Fibroblast of peridontal ligament (primary cell): ENCODE measurements around the gene ACSF2.

Experiments used
- DNase-seq: peaks from one replicate; pipeline ENCODE4 v3.0.0-alpha.2; 2010; ENCODE audit errors: extremely low read depth

Gene ACSF2

DNA sequence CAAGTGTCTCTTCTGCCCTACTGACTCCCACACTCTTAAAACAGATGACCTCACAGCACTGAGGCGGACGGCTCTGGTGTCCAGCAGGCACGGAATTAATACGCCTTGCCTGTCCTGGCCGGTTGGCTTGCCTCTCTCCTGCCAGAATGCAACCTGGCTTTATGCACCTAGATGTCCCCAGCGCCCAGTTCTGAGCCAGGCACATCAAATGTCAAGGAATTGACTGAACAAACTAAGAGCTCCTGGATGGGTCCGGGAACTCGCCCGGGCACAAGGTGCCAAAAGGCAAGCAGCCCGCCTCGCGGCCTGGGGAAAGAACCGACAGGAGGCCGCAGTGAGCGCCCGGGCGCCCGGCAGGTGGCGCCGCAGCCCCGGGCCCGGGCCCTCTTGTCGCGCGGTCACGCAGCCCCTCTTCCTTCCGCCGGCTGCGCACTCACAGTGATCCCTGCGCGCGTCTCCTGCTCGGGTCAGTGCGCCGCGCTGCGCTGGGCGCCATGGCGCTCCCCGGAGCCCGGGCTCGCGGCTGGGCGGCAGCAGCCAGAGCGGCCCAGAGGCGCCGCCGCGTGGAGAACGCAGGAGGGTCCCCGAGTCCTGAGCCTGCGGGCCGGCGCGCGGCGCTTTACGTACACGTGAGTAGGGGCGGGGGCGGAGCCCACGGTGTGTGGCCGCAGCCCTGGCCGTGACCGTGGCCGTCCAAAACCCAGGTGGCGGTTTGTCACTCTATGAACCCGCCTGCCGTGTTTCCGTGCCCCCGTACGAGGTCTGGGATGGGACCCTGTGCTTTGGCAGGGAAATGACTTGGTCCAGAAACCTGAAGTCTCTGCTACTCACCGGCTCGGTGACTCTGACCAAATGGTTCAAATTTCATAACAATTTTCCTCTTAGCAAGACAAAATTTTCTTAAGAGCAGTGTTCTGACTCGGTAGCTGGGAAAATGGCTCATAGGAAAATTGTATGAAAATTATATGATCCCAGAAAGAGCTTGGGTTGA is 52.7 kb downstream of the ACSF2 start, which contains the start of gene RSAD1:
RSAD1 (plus strand) TSS at position 470 of the 991 bp plus-strand sequence; CDS start at position 495, 25 bp downstream.
- peak; percentile 78 for DNase-seq

- DNase-seq, result peak; percentile 71
Measured at GRCh38 chr17:50479522-50480141, 53.6 kb downstream of the ACSF2 start.

DNA sequence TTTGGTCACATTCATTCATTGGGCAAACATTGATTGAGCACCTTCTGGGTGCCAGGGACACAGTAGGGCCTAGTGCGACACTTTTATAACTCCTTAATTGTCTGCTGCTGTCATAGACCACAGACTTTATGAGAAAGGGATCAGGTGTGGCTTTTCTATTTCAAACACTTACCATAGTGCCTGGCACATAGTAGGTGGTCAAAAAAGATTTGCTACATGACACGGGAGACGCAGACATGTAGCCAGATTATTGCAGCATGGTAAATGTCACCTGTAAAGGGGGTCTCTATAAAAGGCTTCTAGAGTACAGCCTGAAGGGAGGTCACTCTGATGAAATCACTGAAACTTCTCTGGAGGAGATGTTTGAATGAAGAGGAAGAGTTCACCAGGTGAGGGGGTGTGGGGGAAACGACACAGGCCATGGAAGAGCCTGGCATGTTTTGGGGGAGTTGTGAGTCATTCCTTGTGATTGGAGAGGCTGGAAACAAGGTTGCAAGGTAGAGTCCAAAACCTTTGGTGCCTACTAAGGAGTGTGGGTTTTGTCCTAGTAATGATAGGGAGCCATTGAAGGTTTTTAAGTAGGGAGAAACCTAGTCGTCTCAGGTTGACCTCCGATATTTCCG is 54.2 kb downstream of the ACSF2 start:
- no peak for DNase-seq

DNA sequence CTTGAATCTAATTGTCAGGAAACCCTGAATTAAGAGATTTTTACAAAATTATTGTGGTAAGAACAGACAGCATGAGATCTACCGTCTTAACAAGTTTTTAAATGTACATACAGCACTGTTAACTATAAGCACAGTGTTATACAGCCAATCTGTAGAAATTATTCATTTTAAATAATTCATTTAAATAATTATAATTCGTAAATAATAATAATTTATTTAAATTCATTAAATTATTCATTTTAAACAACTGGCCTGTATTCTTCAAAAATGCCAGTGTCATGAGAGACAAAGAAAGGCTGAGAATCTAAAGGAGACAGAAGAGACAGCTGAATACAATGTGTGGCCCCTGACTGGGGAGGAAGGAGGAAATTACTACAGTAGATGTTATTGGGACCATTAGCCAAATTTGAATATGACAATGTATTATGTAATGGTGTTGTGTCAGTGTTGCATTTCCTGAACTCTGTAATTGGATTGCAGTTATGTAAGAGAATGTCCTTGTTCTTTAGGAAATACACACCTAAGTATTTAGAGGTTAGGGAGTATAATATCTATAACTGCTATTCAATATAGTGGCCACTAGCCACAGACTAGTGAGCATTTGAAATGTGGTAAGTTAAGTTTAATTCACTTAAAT is 55.0 kb downstream of the ACSF2 start:
- no peak for DNase-seq

DNA sequence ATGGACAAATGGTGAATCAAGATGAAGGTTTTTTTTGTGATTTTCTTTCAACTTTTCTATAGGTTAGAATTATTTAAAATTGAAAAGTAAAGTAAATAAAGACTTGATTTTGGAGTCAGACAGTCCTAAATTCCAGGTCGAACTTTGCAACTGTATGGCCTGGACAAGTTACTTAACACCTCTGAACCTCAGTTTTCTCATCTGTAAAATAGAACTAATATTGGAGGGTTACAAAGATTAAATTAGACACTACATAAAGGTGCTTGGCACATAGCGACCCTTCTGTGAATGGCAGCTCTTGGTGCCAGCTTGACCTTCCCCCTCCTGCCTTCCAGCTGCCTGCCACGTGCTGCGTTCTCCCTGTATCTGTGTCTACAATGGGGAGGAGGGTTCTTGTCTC is 55.6 kb downstream of the ACSF2 start:
- no peak for DNase-seq

- no peak for DNase-seq
Measured at GRCh38 chr17:50482110-50482509, 56.1 kb downstream of the ACSF2 start.

DNA sequence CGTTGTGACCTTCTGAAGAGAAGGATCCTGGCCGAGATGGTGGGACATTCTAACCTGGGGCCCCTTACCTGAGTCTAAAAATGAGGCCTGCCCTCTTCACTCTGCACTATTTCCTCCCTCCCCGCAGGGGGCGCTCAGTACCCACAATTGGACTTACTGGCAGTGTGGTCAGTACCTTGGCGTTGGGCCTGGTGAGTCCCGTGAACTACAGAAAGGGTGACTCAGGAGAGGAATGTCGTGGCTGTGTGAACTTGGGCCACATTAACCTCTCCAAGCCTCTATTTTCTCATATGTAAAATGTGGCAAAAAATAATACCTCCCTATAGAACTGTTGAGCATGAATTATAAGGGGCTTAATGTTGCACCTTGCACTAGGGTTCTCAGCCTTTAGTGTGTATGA is 56.5 kb downstream of the ACSF2 start:
- peak; percentile 98 for DNase-seq

- DNase-seq, result no peak
Measured at GRCh38 chr17:50483266-50483665, 57.2 kb downstream of the ACSF2 start.

DNA sequence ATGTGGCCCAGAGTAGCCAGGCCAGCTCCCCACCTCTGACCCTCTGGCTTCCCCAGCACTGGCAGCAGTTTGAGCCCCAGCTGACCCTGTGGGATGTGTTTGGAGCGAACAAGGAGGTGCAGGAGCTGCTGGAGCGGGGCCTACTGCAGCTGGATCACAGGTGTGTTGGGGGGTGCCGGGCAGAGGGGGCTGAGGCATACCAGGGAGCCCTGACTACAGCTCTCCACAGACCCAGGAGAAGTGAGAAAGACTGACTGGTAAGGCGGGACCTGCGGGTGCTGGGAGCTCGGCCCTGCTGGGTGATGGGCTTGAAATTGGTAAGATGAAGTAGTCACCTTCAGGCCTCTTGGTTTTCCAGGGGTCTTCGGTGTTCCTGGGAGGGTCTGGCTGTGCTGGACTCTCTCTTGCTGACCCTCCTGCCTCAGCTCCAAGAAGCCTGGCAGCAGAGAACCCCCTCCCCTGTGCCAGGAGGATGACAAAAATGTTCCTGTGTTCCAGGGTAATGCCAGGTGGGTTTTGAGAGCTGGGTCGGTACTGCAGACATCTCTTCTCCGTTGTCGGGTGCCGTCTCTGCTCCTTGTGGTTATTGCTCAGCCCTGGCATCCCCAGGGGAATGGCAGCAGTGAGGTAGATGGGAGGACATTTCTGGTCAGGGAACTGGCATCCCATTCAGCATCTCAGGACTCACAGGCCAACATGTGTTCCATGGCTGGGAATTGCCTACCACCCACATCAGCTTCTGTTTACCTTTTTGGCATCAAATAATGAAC is 58.6 kb downstream of the ACSF2 start:
- DNase-seq, result no peak

- DNase-seq, result no peak
Measured at GRCh38 chr17:50487213-50488096, 61.4 kb downstream of the ACSF2 start.

DNA sequence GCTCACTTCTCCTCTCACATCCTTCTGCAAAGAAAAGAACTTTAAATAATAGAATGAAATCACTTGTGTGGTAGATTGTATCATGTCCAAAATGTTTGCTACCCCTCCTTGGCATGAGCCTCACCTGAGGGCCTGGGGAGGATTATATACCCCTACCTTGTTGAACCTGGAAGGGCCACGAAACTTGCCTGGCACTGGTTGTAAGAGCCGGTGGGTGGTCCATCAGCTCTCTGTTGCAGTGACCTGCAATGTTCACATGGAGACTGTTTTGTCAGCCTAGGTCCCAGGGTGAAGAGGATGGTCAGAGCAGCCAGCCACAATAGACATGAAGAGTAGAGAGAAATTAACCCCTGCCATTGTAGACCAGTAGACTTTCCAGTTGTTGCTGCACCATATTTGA is 62.9 kb downstream of the ACSF2 start:
- DNase-seq, result no peak

DNA sequence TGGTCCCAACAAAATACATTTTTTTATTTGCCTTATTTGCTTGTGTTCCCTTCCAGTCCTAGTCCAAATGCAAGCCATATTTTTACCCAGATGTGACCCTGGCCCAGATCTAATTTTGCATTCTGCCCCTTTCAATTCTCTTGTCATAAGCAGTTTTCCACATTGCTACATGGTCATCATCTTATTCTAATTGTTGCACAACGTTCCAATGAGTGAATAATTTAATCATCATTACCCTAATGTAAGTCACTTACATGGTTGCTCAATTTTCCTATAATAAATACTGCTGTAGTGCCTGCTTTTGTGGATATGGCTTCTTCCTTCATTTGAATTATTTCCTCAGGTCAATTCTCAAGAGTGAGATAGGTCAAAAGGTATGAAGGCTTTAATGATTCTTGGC is 65.5 kb downstream of the ACSF2 start:
- no peak for DNase-seq

GRCh38 chr17:50492214-50492613 is 66.2 kb downstream of the ACSF2 start:
- DNase-seq, result no peak

- no peak for DNase-seq
Measured at GRCh38 chr17:50493744-50494143, 67.7 kb downstream of the ACSF2 start.

DNA sequence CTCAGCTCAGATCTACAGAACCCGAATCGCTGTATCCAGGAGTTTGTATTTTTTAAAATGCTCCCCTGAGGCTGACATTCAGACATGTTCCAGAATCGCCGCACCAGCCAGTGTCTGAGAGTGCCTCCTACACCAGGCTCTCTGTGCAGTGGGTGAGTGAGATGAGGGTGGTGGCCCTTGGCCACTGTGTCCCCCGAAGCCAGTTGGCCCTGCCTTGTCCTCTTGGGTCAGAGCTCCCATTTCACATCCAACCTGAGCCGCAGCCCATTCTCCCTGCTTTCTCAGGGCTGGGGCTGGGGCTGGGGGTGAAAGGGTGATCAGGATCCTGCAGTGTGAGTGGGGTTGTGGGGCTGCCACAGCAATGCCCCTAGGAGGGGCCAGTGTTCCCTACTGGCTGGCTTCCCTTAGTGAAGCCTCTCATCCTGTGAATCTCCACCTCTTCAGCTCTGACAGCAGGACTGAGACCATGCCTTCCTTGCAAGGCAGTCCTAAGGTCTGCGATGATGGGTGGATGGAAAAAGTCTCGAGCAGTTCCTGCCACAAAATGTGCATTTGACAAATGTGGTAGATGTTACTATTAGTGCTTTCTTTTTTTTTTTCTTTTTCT is 69.3 kb downstream of the ACSF2 start:
- no peak for DNase-seq

- peak; percentile 27 for DNase-seq
Measured at GRCh38 chr17:50495918-50496317, 69.9 kb downstream of the ACSF2 start.

DNA sequence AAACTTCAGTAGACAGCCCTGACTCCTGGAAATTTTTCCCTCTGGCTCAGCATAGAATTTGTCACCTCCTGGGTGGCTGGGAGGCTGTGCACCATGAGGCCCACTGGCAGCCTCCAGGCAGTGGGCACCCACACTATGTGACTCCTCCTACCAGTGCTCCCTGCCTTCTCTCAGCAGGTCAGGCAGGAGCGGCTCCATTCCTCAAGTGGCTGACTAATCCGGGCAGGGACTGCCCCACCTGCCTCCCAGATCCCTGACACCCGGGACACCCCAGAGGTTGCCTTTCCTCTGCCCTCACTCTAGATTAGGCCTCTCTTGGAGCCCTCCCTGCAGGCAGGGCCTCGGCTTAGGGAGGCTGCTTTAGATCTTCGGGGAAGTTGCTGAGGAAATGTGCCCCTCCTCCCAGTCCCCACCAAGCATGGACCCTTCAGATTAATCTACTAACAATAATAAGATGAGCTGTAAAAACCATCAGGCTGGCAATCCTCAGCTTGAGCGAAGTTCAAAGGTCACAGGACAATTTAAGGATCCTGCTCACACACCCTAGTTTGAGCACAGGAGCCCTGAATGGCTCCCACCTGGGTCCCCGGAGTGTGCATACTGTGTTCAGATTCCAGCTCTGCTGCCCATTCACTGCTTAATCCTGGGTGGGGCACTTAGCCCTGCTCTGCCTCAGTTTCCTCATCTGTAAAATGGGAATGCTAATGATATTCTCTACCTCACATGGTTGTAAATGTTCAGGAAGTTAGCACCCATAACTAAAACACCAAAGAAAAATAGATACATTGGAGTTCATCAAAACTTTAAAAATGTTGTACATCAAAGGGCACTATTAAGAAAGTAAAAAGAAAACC is 72.2 kb downstream of the ACSF2 start:
- no peak for DNase-seq

- DNase-seq, result no peak
Measured at GRCh38 chr17:50499270-50499669, 73.3 kb downstream of the ACSF2 start.

- no peak for DNase-seq
Measured at GRCh38 chr17:50499721-50500120, 73.7 kb downstream of the ACSF2 start.
